Middle frontal gyrus (tissue), 1 donor: ENCODE results near the gene TRIM7.
"Not testable (repeated sequence)": the region's sequence is repeated elsewhere in the genome, so short reads cannot be mapped to it uniquely, and the experiment has no call there.

Experiments used
- DNase-seq: peaks from one replicate; pipeline ENCODE4 v3.0.0-alpha.2; 2015; ENCODE audit warnings: low spot score; ENCODE audit errors: extremely low spot score

The TRIM7 gene

GRCh38 chr5:181173027-181173419 is 32.0 kb downstream of the TRIM7 start:
- DNase-seq, result no peak

- no peak for DNase-seq
These were observed 33.2 kb downstream of the TRIM7 start for GRCh38 chr5:181171782-181172181.

- DNase-seq, result no peak
These were observed 34.0 kb downstream of the TRIM7 start for GRCh38 chr5:181170996-181171395.

- DNase-seq, result no peak
These were observed 34.7 kb downstream of the TRIM7 start for GRCh38 chr5:181170237-181170825.

- DNase-seq, result not testable (repeated sequence)
These were observed 35.3 kb downstream of the TRIM7 start for GRCh38 chr5:181169459-181170236.

GRCh38 chr5:181168595-181169118 is 36.3 kb downstream of the TRIM7 start:
- DNase-seq, result no peak

- DNase-seq, result no peak
These were observed 37.0 kb downstream of the TRIM7 start for GRCh38 chr5:181167814-181168488.

GRCh38 chr5:181166812-181167733 is 37.9 kb downstream of the TRIM7 start:
- no peak for DNase-seq

- no peak for DNase-seq
These were observed 40.7 kb downstream of the TRIM7 start for GRCh38 chr5:181164076-181164952.

GRCh38 chr5:181163487-181164075 is 41.4 kb downstream of the TRIM7 start:
- no peak for DNase-seq

GRCh38 chr5:181161534-181162175 is 43.3 kb downstream of the TRIM7 start:
- no peak for DNase-seq

- DNase-seq, result not testable (repeated sequence)
These were observed 44.1 kb downstream of the TRIM7 start for GRCh38 chr5:181160755-181161533.

GRCh38 chr5:181160152-181160754 is 44.7 kb downstream of the TRIM7 start:
- DNase-seq, result no peak

- DNase-seq, result peak; percentile 81
These were observed 45.5 kb downstream of the TRIM7 start for GRCh38 chr5:181159286-181160151.

GRCh38 chr5:181158869-181159268 is 46.1 kb downstream of the TRIM7 start:
- no peak for DNase-seq

GRCh38 chr5:181156758-181157157 is 48.2 kb downstream of the TRIM7 start:
- DNase-seq, result no peak

GRCh38 chr5:181153814-181154213 is 51.2 kb downstream of the TRIM7 start:
- DNase-seq, result no peak
